Progenitor cell of endocrine pancreas (in vitro differentiated cells): ENCODE data around the gene SOHLH1. TPM values are rescaled to one million over a fixed set of nuclear protein-coding genes. Genes with fewer than 3 reads are reported as not detected.

Experiments used
- DNase-seq: peaks from one replicate; pipeline ENCODE4 v3.0.0; 2021; ENCODE audit warnings: low spot score; ENCODE audit not compliant: unreplicated experiment
- H3K27ac Mint-ChIP-seq: 2 replicates; pipeline ENCODE4 v1.8.0; 2021; ENCODE audit warnings: mild to moderate bottlenecking, moderate library complexity, mixed read lengths
- H3K27me3 Mint-ChIP-seq: 2 replicates; pipeline ENCODE4 v1.8.0; 2021; ENCODE audit warnings: mixed read lengths
- H3K36me3 Mint-ChIP-seq: 2 replicates; pipeline ENCODE4 v1.8.0; 2022; ENCODE audit warnings: mixed read lengths; ENCODE audit not compliant: insufficient read depth
- H3K4me1 Mint-ChIP-seq: 2 replicates; pipeline ENCODE4 v1.8.0; 2021; ENCODE audit warnings: low read depth, mixed read lengths
- H3K4me3 Mint-ChIP-seq: 2 replicates; pipeline ENCODE4 v1.8.0; 2021; ENCODE audit warnings: low read depth, mild to moderate bottlenecking, moderate library complexity, mixed read lengths
- H3K9me3 Mint-ChIP-seq: 2 replicates; pipeline ENCODE4 v1.8.0; 2021; ENCODE audit warnings: low read depth, mixed read lengths
- total RNA-seq: library from RNA; stranded (reverse); gene quantifications from 2 replicates; pipeline ENCODE4 v1.2.1, GENCODE V29; 2021
- TF ChIP-seq, protein P1 (sequence below): fragments of 200-600 bp; sonication (generic); IDR thresholded peaks from one replicate; pipeline ENCODE4 v1.5.0; 2021; ENCODE audit warnings: antibody characterized with exemption, mild to moderate bottlenecking; ENCODE audit not compliant: unreplicated experiment

SOHLH1 gene
- total RNA-seq, 1 donor from 2014 or later: not detected

DNA sequence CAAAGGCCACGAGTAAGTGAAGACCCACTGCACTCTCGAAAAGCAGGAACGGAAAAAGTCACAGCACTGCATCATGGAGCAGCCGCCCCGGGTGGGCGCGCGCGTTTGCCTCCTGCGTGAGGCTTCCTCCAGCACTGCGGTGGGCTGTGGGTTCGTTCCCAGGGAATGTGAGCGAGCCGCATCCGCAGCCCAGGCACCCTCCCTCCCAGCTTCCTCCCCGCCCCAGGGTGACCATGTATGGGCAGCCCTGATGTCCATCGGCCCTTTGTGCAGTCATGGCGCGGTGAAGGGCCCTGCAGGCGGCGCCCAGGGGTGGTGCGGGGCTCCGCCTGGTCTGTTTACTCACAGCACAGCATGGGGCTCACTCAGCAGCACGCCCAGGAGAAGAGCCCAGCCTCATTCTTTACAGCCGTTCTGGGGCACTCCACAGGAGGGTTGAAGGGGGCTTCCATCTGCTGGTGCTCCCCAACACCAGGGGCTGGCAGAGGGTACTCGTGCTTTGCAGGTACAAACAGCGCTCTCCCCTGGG, 35.4 kb upstream of the SOHLH1 start:
- Mint-ChIP-seq H3K9me3 (peaks cover 11% of the 10 kb centered on the region), H3K27ac (no peak overlapping the region), H3K36me3 (no peaks in the 10 kb centered on the region), H3K27me3 (peaks cover 26% of the 10 kb centered on the region), H3K4me3 (no peak overlapping the region), H3K4me1 (no peaks in the 10 kb centered on the region)
- TF ChIP-seq, protein P1, sequence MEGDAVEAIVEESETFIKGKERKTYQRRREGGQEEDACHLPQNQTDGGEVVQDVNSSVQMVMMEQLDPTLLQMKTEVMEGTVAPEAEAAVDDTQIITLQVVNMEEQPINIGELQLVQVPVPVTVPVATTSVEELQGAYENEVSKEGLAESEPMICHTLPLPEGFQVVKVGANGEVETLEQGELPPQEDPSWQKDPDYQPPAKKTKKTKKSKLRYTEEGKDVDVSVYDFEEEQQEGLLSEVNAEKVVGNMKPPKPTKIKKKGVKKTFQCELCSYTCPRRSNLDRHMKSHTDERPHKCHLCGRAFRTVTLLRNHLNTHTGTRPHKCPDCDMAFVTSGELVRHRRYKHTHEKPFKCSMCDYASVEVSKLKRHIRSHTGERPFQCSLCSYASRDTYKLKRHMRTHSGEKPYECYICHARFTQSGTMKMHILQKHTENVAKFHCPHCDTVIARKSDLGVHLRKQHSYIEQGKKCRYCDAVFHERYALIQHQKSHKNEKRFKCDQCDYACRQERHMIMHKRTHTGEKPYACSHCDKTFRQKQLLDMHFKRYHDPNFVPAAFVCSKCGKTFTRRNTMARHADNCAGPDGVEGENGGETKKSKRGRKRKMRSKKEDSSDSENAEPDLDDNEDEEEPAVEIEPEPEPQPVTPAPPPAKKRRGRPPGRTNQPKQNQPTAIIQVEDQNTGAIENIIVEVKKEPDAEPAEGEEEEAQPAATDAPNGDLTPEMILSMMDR: no peak
- DNase-seq: no peak

DNA sequence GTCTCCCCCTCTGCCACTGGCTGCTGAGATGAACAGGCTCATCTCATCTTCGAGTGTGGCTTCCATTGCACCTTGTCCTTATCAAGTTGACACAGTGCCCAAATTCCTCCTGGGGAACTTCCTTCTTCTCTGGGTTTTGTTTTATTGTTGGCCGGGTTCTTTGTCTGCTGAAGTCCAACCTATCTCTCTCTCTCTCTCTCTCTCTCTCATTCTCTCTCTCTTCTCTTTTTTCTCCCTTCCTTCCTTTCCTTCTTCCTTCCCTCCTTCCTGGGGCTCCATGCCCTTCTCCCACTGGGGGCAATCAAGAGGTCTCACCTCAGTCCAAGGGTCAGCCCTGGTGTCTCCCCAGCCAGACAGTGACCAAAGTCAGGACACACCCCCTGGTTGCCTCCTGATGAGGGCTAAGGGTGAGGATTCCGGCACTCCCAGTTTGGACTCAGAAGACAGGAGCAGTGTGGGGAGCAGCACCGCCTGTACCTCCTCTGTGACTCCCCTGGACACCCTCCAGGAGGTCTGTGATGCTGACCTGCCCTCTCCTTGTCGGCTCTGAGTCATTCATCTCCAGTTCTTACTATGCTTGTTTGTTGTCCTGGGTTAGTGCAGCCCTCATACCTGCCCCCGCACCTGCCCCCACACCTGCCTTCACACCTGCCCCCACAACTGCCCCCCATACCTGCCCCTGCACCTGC, 33.4 kb upstream of the SOHLH1 start:
- Mint-ChIP-seq H3K36me3 (no peaks in the 10 kb centered on the region), H3K27ac (no peak overlapping the region), H3K9me3 (peaks cover 11% of the 10 kb centered on the region), H3K4me3 (no peak overlapping the region), H3K4me1 (no peaks in the 10 kb centered on the region), H3K27me3 (peaks cover 36% of the 10 kb centered on the region)
- TF ChIP-seq, protein P1: no peak
- no peak for DNase-seq

DNA sequence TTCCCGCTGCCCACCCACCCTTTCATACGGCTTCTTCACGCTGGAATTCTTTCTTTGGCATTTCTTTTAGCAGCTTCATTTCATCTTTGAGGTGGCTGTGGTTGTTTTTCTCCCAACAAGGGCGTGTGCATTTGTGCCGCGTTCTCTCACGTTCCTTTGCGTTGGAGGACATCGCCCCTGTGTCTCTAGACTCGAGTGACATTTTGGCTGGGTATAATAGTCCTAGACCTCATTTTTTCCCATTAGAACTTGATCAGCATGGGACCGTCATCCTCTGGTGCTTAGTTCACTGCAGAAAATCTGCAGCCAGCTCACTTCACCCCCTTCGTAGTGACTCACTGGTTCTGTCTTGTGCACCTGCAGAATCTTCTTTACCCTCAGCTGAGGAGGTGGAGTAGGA, 32.2 kb upstream of the SOHLH1 start:
- no peaks in the 10 kb centered on the region for H3K4me1 Mint-ChIP-seq
- H3K9me3 Mint-ChIP-seq: peaks cover 11% of the 10 kb centered on the region
- no peaks in the 10 kb centered on the region for H3K36me3 Mint-ChIP-seq
- H3K27ac Mint-ChIP-seq: no peak overlapping the region
- TF ChIP-seq, protein P1: no peak
- no peak for DNase-seq
- H3K4me3 Mint-ChIP-seq: no peak overlapping the region
- H3K27me3 Mint-ChIP-seq: peaks cover 31% of the 10 kb centered on the region

DNA sequence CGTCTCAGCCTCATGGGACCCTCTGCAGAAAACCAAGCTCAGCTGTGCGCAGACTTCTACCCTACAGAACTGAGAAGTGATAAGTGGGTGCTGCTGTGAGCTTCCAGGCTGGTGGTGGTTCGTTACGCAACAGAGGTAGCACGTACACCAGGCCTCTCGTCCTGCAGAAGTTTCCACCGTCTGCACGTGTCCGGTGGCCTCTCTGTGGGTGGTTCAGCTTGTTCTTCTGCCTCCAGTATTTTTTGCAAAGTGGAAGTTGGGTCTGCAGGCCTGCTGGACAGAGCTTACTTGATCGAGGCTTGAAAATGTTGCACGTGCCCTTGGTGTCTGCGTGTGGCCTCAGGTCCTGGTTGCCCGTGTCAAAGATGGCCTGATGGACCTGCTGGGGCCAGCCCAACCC, 30.2 kb upstream of the SOHLH1 start:
- DNase-seq: no peak
- TF ChIP-seq, protein P1: no peak
- H3K27me3 Mint-ChIP-seq: peaks cover 31% of the 10 kb centered on the region
- H3K4me3 Mint-ChIP-seq: no peak overlapping the region
- no peak overlapping the region for H3K27ac Mint-ChIP-seq
- H3K4me1 Mint-ChIP-seq: peaks cover 2% of the 10 kb centered on the region
- H3K9me3 Mint-ChIP-seq: peaks cover 11% of the 10 kb centered on the region
- no peaks in the 10 kb centered on the region for H3K36me3 Mint-ChIP-seq

DNA sequence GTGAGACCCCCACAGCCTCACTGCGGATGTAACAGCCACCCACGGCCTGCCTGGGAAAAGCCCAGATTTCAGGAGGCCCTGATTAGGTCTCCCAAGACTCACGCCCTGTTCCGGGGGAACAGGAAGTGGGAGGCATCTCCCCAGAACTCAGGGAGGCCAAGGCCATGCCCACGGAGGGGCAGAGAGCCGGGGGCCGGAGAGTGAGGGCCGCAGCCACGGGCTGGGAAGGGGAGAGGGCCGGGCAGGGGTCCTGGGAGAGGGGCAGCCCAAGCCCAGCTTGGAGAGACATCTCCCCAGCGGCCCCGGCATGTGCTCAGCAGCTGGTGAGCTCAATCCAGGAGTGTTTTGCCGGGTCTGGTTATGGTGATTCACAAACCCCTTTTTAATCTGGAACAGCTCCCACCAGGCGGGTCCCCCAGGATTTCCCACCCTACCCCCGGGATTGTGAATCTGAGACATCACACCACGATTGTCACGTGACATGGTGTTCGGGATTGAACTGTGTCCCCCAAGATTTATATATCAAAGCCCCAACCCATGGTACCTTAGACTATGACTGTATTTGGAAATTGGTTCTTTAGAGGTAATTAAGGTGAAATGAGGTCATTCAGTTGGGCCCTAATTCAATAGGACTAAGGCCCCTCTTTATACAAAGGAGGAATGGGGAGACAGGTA, 29.3 kb upstream of the SOHLH1 start:
- no peak overlapping the region for H3K27ac Mint-ChIP-seq
- no peak for DNase-seq
- H3K36me3 Mint-ChIP-seq: no peaks in the 10 kb centered on the region
- TF ChIP-seq, protein P1: no peak
- peaks cover 25% of the 10 kb centered on the region for H3K27me3 Mint-ChIP-seq
- H3K9me3 Mint-ChIP-seq: peaks cover 11% of the 10 kb centered on the region
- H3K4me3 Mint-ChIP-seq: no peak overlapping the region
- H3K4me1 Mint-ChIP-seq: peaks cover 2% of the 10 kb centered on the region
